H1 (cell line): ENCODE data around the gene FOXP2. TPM values are rescaled to one million over a fixed set of nuclear protein-coding genes. Genes with fewer than 3 reads are reported as not detected.

Experiments used
- CTCF ChIA-PET: fragments of 300-600 bp; sonication (Branson Sonifier 250); formaldehyde crosslinking; loops from one replicate; lab custom pipeline; 2021; ENCODE audit not compliant: partially characterized antibody; lab: Charles Lee
- POLR2A ChIA-PET: fragments of 300-600 bp; sonication (Branson Sonifier 250); formaldehyde crosslinking; loops from one replicate; lab custom pipeline; 2021; ENCODE audit warnings: inconsistent platforms; ENCODE audit not compliant: partially characterized antibody; lab: Charles Lee
- DNase-seq, 2 experiments: peaks; one replicate each; pipeline versions ENCODE4 v3.0.0 to v3.0.0-alpha.2; 2010 to 2022; ENCODE audit warnings: low spot score in 2 of 2, low read depth in 1 of 2, mixed read lengths in 1 of 2
- FAIRE-seq: peaks from 2 replicates; lab custom pipeline; 2011; peaks lifted over from hg19 to GRCh38; lab: Jason Lieb, UNC
- H2AFZ ChIP-seq: 2 replicates; pipeline ENCODE4 v1.8.1; 2012; ENCODE audit warnings: low read length, inconsistent platforms
- H2AK5ac ChIP-seq: 2 replicates; pipeline ENCODE4 v1.6.1; 2013; ENCODE audit warnings: low read depth, low read length
- H2BK120ac ChIP-seq: replicated peaks from 2 replicates; pipeline ENCODE3; 2013; ENCODE audit warnings: low read depth, low read length, inconsistent platforms
- H2BK12ac ChIP-seq: 2 replicates; pipeline ENCODE4 v1.6.1; 2013; ENCODE audit warnings: low read depth, low read length
- H2BK15ac ChIP-seq: 2 replicates; pipeline ENCODE4 v1.6.1; 2013; ENCODE audit warnings: low read length
- H2BK20ac ChIP-seq: 2 replicates; pipeline ENCODE4 v1.6.1; 2013; ENCODE audit warnings: low read length
- H2BK5ac ChIP-seq: 2 replicates; pipeline ENCODE4 v1.6.1; 2013; ENCODE audit warnings: low read depth, low read length
- H3K14ac ChIP-seq: 2 replicates; pipeline ENCODE4 v1.6.1; 2013; ENCODE audit warnings: inconsistent platforms; ENCODE audit not compliant: insufficient read length
- H3K18ac ChIP-seq: 2 replicates; pipeline ENCODE4 v1.6.1; 2013; ENCODE audit warnings: low read length; ENCODE audit errors: extremely low read depth
- H3K23ac ChIP-seq: 2 replicates; pipeline ENCODE4 v1.6.1; 2013; ENCODE audit warnings: inconsistent platforms; ENCODE audit not compliant: insufficient read length
- H3K23me2 ChIP-seq: 2 replicates; pipeline ENCODE4 v1.6.1; 2013; ENCODE audit warnings: low read depth, low read length
- H3K27ac ChIP-seq: 2 replicates; pipeline ENCODE4 v1.6.1; 2011; ENCODE audit warnings: low read depth, low read length, inconsistent platforms
- H3K27me3 ChIP-seq, 4 experiments: replicated peaks in 1 of 4; 1 replicate in 1 of 4; 2 replicates in 3 of 4; pipeline versions ENCODE4 v1.6.1 to v1.8.1; 2011 to 2013; ENCODE audit warnings: low read length in 3 of 4, mild to moderate bottlenecking in 3 of 4, inconsistent platforms in 2 of 4, mixed read lengths in 2 of 4, moderate library complexity in 1 of 4; ENCODE audit not compliant: control insufficient read depth in 3 of 4, insufficient read depth in 3 of 4; ENCODE audit errors: extremely low read depth in 1 of 4
- H3K36me3 ChIP-seq, 4 experiments: 2 replicates each; pipeline versions ENCODE4 v1.6.1 to v1.8.1; 2011 to 2013; ENCODE audit warnings: mild to moderate bottlenecking in 4 of 4, low read length in 3 of 4, moderate library complexity in 2 of 4, control low read depth in 1 of 4, inconsistent platforms in 1 of 4; ENCODE audit not compliant: insufficient read depth in 4 of 4, control insufficient read depth in 2 of 4
- H3K4ac ChIP-seq: replicated peaks from 2 replicates; pipeline ENCODE3; 2013; ENCODE audit warnings: low read length, low read depth, mixed read lengths, inconsistent platforms; ENCODE audit not compliant: insufficient read length
- H3K4me1 ChIP-seq, 4 experiments: replicated peaks in 1 of 4; 1 replicate in 1 of 4; 2 replicates in 3 of 4; pipeline versions ENCODE4 v1.6.1 to v1.8.1; 2011 to 2013; ENCODE audit warnings: low read length in 3 of 4, inconsistent platforms in 2 of 4, mixed read lengths in 1 of 4; ENCODE audit not compliant: insufficient read depth in 4 of 4, control insufficient read depth in 3 of 4
- H3K4me2 ChIP-seq, 2 experiments: 2 replicates each; pipeline versions ENCODE4 v1.6.1 to v1.8.1; 2011 to 2013; ENCODE audit warnings: low read depth in 2 of 2, low read length in 2 of 2, control low read depth in 1 of 2, inconsistent platforms in 1 of 2, mild to moderate bottlenecking in 1 of 2; ENCODE audit not compliant: insufficient read depth in 1 of 2
- H3K4me3 ChIP-seq, 4 experiments: fragments of 200-600, 300-600 bp in 1 of 4; sonication (generic), shearing (Covaris generic), sonication (Bioruptor Twin) in 1 of 4; 2 replicates each; pipeline versions ENCODE4 v1.5.1 to v1.8.1; 2011 to 2016; ENCODE audit warnings: low read length in 4 of 4, low read depth in 3 of 4, control low read depth in 2 of 4, inconsistent platforms in 2 of 4, mild to moderate bottlenecking in 2 of 4, mixed read lengths in 1 of 4, moderate library complexity in 1 of 4; ENCODE audit not compliant: insufficient read depth in 2 of 4; ENCODE audit errors: extremely low read depth in 1 of 4
- H3K56ac ChIP-seq: replicated peaks from 2 replicates; pipeline ENCODE3; 2013; ENCODE audit warnings: low read depth, mild to moderate bottlenecking, mixed read lengths, low read length, inconsistent platforms; ENCODE audit not compliant: insufficient read length
- H3K79me1 ChIP-seq: 2 replicates; pipeline ENCODE4 v1.6.1; 2013; ENCODE audit warnings: low read depth, low read length, control low read depth
- H3K79me2 ChIP-seq, 2 experiments: 2 replicates each; pipeline versions ENCODE4 v1.6.1 to v1.8.1; 2012 to 2013; ENCODE audit warnings: low read length in 2 of 2, mild to moderate bottlenecking in 2 of 2, inconsistent platforms in 1 of 2; ENCODE audit not compliant: insufficient read depth in 2 of 2, control insufficient read depth in 1 of 2
- H3K9ac ChIP-seq, 4 experiments: replicated peaks in 1 of 4; 1 replicate in 1 of 4; 2 replicates in 3 of 4; pipeline versions ENCODE4 v1.6.1 to v1.8.1; 2011 to 2013; ENCODE audit warnings: low read depth in 3 of 4, low read length in 3 of 4, control low read depth in 2 of 4, mild to moderate bottlenecking in 2 of 4, moderate library complexity in 2 of 4, inconsistent platforms in 1 of 4; ENCODE audit errors: extremely low read depth in 1 of 4
- H3K9me3 ChIP-seq, 2 experiments: 2 replicates each; pipeline versions ENCODE4 v1.6.1 to v1.8.1; 2012 to 2013; ENCODE audit warnings: mild to moderate bottlenecking in 2 of 2, moderate library complexity in 2 of 2, control low read depth in 1 of 2, inconsistent platforms in 1 of 2, low read depth in 1 of 2, low read length in 1 of 2, mixed read lengths in 1 of 2; ENCODE audit not compliant: insufficient read depth in 2 of 2
- H4K20me1 ChIP-seq, 2 experiments: replicated peaks in 1 of 2; 2 replicates each; pipeline versions ENCODE3 to v1.8.1; 2011 to 2013; ENCODE audit warnings: inconsistent platforms in 2 of 2, low read length in 2 of 2, mild to moderate bottlenecking in 1 of 2; ENCODE audit not compliant: insufficient read depth in 2 of 2, control insufficient read depth in 1 of 2
- H4K5ac ChIP-seq: 2 replicates; pipeline ENCODE4 v1.6.1; 2013; ENCODE audit warnings: low read length, low read depth, mixed read lengths, inconsistent platforms; ENCODE audit not compliant: insufficient read length
- H4K8ac ChIP-seq: 2 replicates; pipeline ENCODE4 v1.8.0; 2013; ENCODE audit warnings: mild to moderate bottlenecking, moderate library complexity, low read length, inconsistent platforms; ENCODE audit not compliant: insufficient read depth; ENCODE audit errors: extremely low read depth
- H4K91ac ChIP-seq: replicated peaks from 2 replicates; pipeline ENCODE3; 2013; ENCODE audit warnings: low read length, mixed read lengths, inconsistent platforms; ENCODE audit not compliant: insufficient read length
- BACH1 ChIP-seq: IDR thresholded peaks from 2 replicates; pipeline ENCODE4 v1.6.1; 2012; ENCODE audit warnings: low read length, improper control_type of control experiment
- CREB1 ChIP-seq: IDR thresholded peaks from 2 replicates; pipeline ENCODE4 v1.6.1; 2012; ENCODE audit warnings: inconsistent platforms
- CTCF ChIP-seq, 3 experiments: IDR thresholded peaks; 1 replicate in 2 of 3; 2 replicates in 1 of 3; pipeline versions ENCODE4 v1.5.1 to v1.6.1; 2011; ENCODE audit warnings: low read length in 3 of 3, mild to moderate bottlenecking in 3 of 3, inconsistent platforms in 2 of 3, low read depth in 1 of 3, moderate library complexity in 1 of 3; ENCODE audit not compliant: insufficient read depth in 1 of 3; ENCODE audit errors: control extremely low read depth in 1 of 3
- KDM1A ChIP-seq: fragments of 200-600, 300-600 bp; sonication (generic); IDR thresholded peaks from 2 replicates; pipeline ENCODE4 v1.7.1; 2016; ENCODE audit warnings: mild to moderate bottlenecking, low read length, borderline replicate concordance
- KDM5A ChIP-seq: fragments of 200-600 bp; IDR thresholded peaks from 2 replicates; pipeline ENCODE4 v1.7.1; 2012; ENCODE audit warnings: mild to moderate bottlenecking, low read length, inconsistent platforms, mixed read lengths
- SIN3A ChIP-seq, 2 experiments: IDR thresholded peaks in 1 of 2; conservative IDR thresholded peaks in 1 of 2; 2 replicates each; pipeline ENCODE4 v1.6.1; 2011 to 2012; ENCODE audit warnings: low read length in 2 of 2, improper control_type of control experiment in 1 of 2, low read depth in 1 of 2, mild to moderate bottlenecking in 1 of 2
- TEAD4 ChIP-seq: IDR thresholded peaks from 2 replicates; pipeline ENCODE4 v1.6.1; 2012; ENCODE audit warnings: low read depth, low read length, inconsistent platforms, mixed read lengths
- USF2 ChIP-seq: IDR thresholded peaks from 2 replicates; pipeline ENCODE4 v1.6.1; 2011; ENCODE audit warnings: low read length, improper control_type of control experiment
- WGBS, 2 experiments: shearing (Covaris generic) in 1 of 2; methylation state at CpG; one replicate each; pipeline versions ENCODE4 v1.1.6 to v1.1.7; 2013 to 2015; ENCODE audit warnings: low lambda C conversion rate in 2 of 2, mixed read lengths in 2 of 2, inconsistent platforms in 1 of 2, low coverage in 1 of 2, missing lambda C conversion rate in 1 of 2; ENCODE audit not compliant: insufficient replicate concordance in 2 of 2, insufficient coverage in 1 of 2, insufficient read length in 1 of 2; ENCODE audit errors: extremely low coverage in 1 of 2, missing lambda C conversion rate in 1 of 2; 5-methylcytosine and 5-hydroxymethylcytosine counted together
- polyA plus RNA-seq, 7 experiments: library from polyadenylated mRNA; depleted of rRNA in 3 of 7; stranded (reverse) in 5 of 7; unstranded in 2 of 7; fragments of >200 nt in 5 of 7; fragments of 200-250 nt in 2 of 7; gene quantifications; 1 replicate in 5 of 7; 2 replicates in 1 of 7; 4 replicates in 1 of 7; pipeline versions ENCODE4 v1.2.1 to v1.2.3, GENCODE V29; 2011 to 2013; ENCODE audit warnings: missing spikeins in 2 of 7, mixed read lengths in 2 of 7
- total RNA-seq: library from RNA; stranded (reverse); fragmentation: NEBNext Ultra II Directional; extraction: Animal tissue kit (Norgen Biotek cat#: 25700); gene quantifications from 2 replicates; pipeline ENCODE4 v1.2.1, GENCODE V29; 2021

Gene FOXP2
- total and polyA plus RNA-seq, 2 of the 8 experiments (the other 6 are each of a cell fraction or from before 2014, with no cell fraction given): 0.09 to 0.43 TPM

- H4K20me1 ChIP-seq: no peaks in the 10 kb centered on the region
- H2AFZ ChIP-seq: 0 out of 2 replicates have a peak overlapping the region, but pooled peaks have one; percentile 50
- H3K4me1 ChIP-seq: no peaks in the 10 kb centered on the region
- H3K18ac ChIP-seq: no peak overlapping the region
- H3K79me1 ChIP-seq: no peaks in the 10 kb centered on the region
- TF ChIP-seq SIN3A (conservative IDR thresholded peaks at IDR 0.05 in 1 of 2, IDR thresholded peaks at IDR 0.05 in 1 of 2; ENCODE audit: low read depth in 1 of 2, low read length in 2 of 2) (no peak), USF2 (no peak), CTCF (IDR thresholded peaks at IDR 0.05; ENCODE audit: control extremely low read depth in 1 of 3, insufficient read depth in 1 of 3, low read depth in 1 of 3, low read length in 3 of 3) (no peak), BACH1 (no peak), KDM5A (no peak), CREB1 (no peak), KDM1A (no peak), TEAD4 (no peak)
- TF ChIP-seq, all 59 proteins: peak for 0
- Histone ChIP-seq H4K5ac (no peak overlapping the region), H3K27me3 (peaks cover 0 to 1% (median 0%) of the 10 kb centered on the region in 4 experiments; a peak in 1 of 7 replicates), H2BK120ac (no peak overlapping the region), H3K4me3 (no peak overlapping the region), H3K4me2 (no peak overlapping the region), H2BK5ac (no peak overlapping the region), H3K27ac (no peak overlapping the region), H3K14ac (no peak overlapping the region), H2BK12ac (no peak overlapping the region), H2BK20ac (no peak overlapping the region), H2AK5ac (no peak overlapping the region), H3K79me2 (no peaks in the 10 kb centered on the region), H3K56ac (no peak overlapping the region), H2BK15ac (no peak overlapping the region), H3K23ac (no peak overlapping the region), H3K36me3 (no peaks in the 10 kb centered on the region), H3K4ac (no peak overlapping the region), H4K91ac (no peak overlapping the region), H3K23me2 (no peaks in the 10 kb centered on the region), H4K8ac (no peak overlapping the region), H3K9me3 (no peaks in the 10 kb centered on the region), H3K9ac (no peak overlapping the region)
- WGBS, 2 experiments: 93% methylated on average over 1 of the region's 1 CpG; no CpG with 5 or more reads in 1 of the 2 experiments
- CTCF ChIA-PET: no interaction called here
- POLR2A ChIA-PET: no interaction called here
- FAIRE-seq (no peak), DNase-seq (no peak)
Observed at GRCh38 chr7:114522081-114522480, 107.5 kb downstream of the FOXP2 start.
